CD14-positive monocyte (primary cell): ENCODE measurements around the gene ZNF326. TPM values are rescaled to one million over a fixed set of nuclear protein-coding genes. Genes with fewer than 3 reads are reported as not detected.

Source experiments
- DNase-seq, 3 donors: peaks; one replicate each; pipeline ENCODE4 v3.0.0-alpha.2; 2011 to 2022
- H2AFZ ChIP-seq: 2 replicates; pipeline ENCODE4 v1.6.0; 2012; ENCODE audit warnings: mild to moderate bottlenecking, low read depth, low read length, inconsistent platforms; ENCODE audit not compliant: insufficient read depth, poor library complexity, severe bottlenecking
- H3K27ac ChIP-seq, 2 donors: 1 replicate in 1 of 2; 2 replicates in 1 of 2; pipeline ENCODE4 v1.5.1; 2012 to 2013; ENCODE audit warnings: low read length in 2 of 2, control low read depth in 1 of 2, inconsistent platforms in 1 of 2, low read depth in 1 of 2, mild to moderate bottlenecking in 1 of 2
- H3K27me3 ChIP-seq, 2 donors: one replicate each; pipeline versions ENCODE4 v1.6.0 to v1.6.1; 2011 to 2013; ENCODE audit warnings: low read length in 2 of 2; ENCODE audit not compliant: control insufficient read depth in 2 of 2, insufficient read depth in 2 of 2
- H3K36me3 ChIP-seq, 2 donors: replicated peaks in 1 of 2; 1 replicate in 1 of 2; 2 replicates in 1 of 2; pipeline versions ENCODE4 v1.5.1 to v1.6.1; 2012 to 2013; ENCODE audit warnings: low read length in 2 of 2, control low read depth in 1 of 2, inconsistent platforms in 1 of 2, mild to moderate bottlenecking in 1 of 2; ENCODE audit not compliant: insufficient read depth in 2 of 2, control insufficient read depth in 1 of 2
- H3K4me1 ChIP-seq, 2 donors: 1 replicate in 1 of 2; 2 replicates in 1 of 2; pipeline versions ENCODE4 v1.5.1 to v1.6.1; 2012 to 2013; ENCODE audit warnings: low read length in 2 of 2, control low read depth in 1 of 2, inconsistent platforms in 1 of 2, mild to moderate bottlenecking in 1 of 2, moderate library complexity in 1 of 2; ENCODE audit not compliant: insufficient read depth in 2 of 2, control insufficient read depth in 1 of 2
- H3K4me2 ChIP-seq: replicated peaks from 2 replicates; pipeline ENCODE3; 2012; ENCODE audit warnings: low read length, moderate library complexity, mild to moderate bottlenecking; ENCODE audit not compliant: poor library complexity, severe bottlenecking; ENCODE audit errors: extremely low read depth
- H3K4me3 ChIP-seq, 3 experiments: fragments of 200-600 bp in 1 of 3; sonication (generic) in 1 of 3; replicated peaks in 1 of 3; 1 replicate in 2 of 3; 2 replicates in 1 of 3; pipeline ENCODE4 v1.5.1; 2011 to 2013; ENCODE audit warnings: low read length in 3 of 3, mild to moderate bottlenecking in 3 of 3, control low read depth in 2 of 3, low read depth in 2 of 3, inconsistent platforms in 1 of 3, moderate library complexity in 1 of 3
- H3K79me2 ChIP-seq: 2 replicates; pipeline ENCODE4 v1.6.0; 2012; ENCODE audit warnings: mild to moderate bottlenecking, control low read depth, inconsistent platforms, low read length, moderate library complexity; ENCODE audit not compliant: insufficient read depth
- H3K9ac ChIP-seq: 2 replicates; pipeline ENCODE4 v1.6.0; 2017; ENCODE audit warnings: low read length, mild to moderate bottlenecking; ENCODE audit not compliant: insufficient read depth, poor library complexity, severe bottlenecking
- H3K9me3 ChIP-seq, 2 donors: replicated peaks in 1 of 2; 1 replicate in 1 of 2; 2 replicates in 1 of 2; pipeline versions ENCODE4 v1.5.1 to v1.6.1; 2012 to 2013; ENCODE audit warnings: low read length in 2 of 2, control low read depth in 1 of 2; ENCODE audit not compliant: control insufficient read depth in 1 of 2, insufficient read depth in 1 of 2
- H4K20me1 ChIP-seq: 2 replicates; pipeline ENCODE4 v1.6.0; 2012; ENCODE audit warnings: mild to moderate bottlenecking, low read length, control low read depth, moderate library complexity; ENCODE audit not compliant: insufficient read depth
- H3K27ac Mint-ChIP-seq, 7 donors: one replicate each; pipeline ENCODE4 v1.8.0; 2020; ENCODE audit warnings: mild to moderate bottlenecking in 7 of 7, mixed read lengths in 7 of 7, moderate library complexity in 6 of 7, inconsistent platforms in 2 of 7
- H3K27me3 Mint-ChIP-seq, 3 donors: one replicate each; pipeline ENCODE4 v1.8.0; 2021 to 2022; ENCODE audit warnings: low read depth in 3 of 3, mild to moderate bottlenecking in 3 of 3, mixed read lengths in 3 of 3, moderate library complexity in 3 of 3, inconsistent platforms in 1 of 3
- H3K36me3 Mint-ChIP-seq, 2 donors: one replicate each; pipeline ENCODE4 v1.8.0; 2020; ENCODE audit warnings: mixed read lengths in 2 of 2, inconsistent platforms in 1 of 2, mild to moderate bottlenecking in 1 of 2
- H3K4me1 Mint-ChIP-seq: one replicate; pipeline ENCODE4 v1.8.0; 2020; ENCODE audit warnings: mild to moderate bottlenecking, mixed read lengths
- H3K4me3 Mint-ChIP-seq, 2 donors: one replicate each; pipeline ENCODE4 v1.8.0; 2020; ENCODE audit warnings: mild to moderate bottlenecking in 2 of 2, mixed read lengths in 2 of 2, moderate library complexity in 1 of 2
- H3K9me3 Mint-ChIP-seq, 7 donors: one replicate each; pipeline ENCODE4 v1.8.0; 2020 to 2022; ENCODE audit warnings: mixed read lengths in 7 of 7, mild to moderate bottlenecking in 6 of 7, moderate library complexity in 6 of 7, inconsistent platforms in 2 of 7
- CTCF ChIP-seq: fragments of 200-600 bp; IDR thresholded peaks from one replicate; pipeline ENCODE4 v1.8.0; 2022; ENCODE audit warnings: antibody characterized with exemption, mild to moderate bottlenecking
- WGBS: methylation state at CpG from one replicate; pipeline ENCODE4 v1.1.5; 2013; ENCODE audit warnings: missing lambda C conversion rate; ENCODE audit not compliant: insufficient coverage; 5-methylcytosine and 5-hydroxymethylcytosine counted together
- intact Hi-C, 2 donors: fragments of 100-400 bp; cut with micrococcal nuclease; formaldehyde crosslinking; loops; one replicate each; pipeline versions ENCODE4 v1.15.0 to v1.15.1; 2023
- polyA plus RNA-seq, 3 donors: library from polyadenylated mRNA; depleted of rRNA in 1 of 3; unstranded in 2 of 3; stranded (reverse) in 1 of 3; fragments of 300-500 nt in 2 of 3; fragments of >200 nt in 1 of 3; fragmentation: Illumina TruSeq in 2 of 3; gene quantifications; 1 replicate in 2 of 3; 2 replicates in 1 of 3; pipeline ENCODE4 v1.2.3, GENCODE V29; 2012 to 2021

ZNF326 gene
- polyA plus RNA-seq, 3 donors: 3.8 to 5.0 (median 4.5) TPM

- no peak overlapping the region for H3K4me3 Mint-ChIP-seq
- intact Hi-C loops: no loop called here
Observed at GRCh38 chr1:90007979-90008404, 13.1 kb downstream of the ZNF326 start.

DNA sequence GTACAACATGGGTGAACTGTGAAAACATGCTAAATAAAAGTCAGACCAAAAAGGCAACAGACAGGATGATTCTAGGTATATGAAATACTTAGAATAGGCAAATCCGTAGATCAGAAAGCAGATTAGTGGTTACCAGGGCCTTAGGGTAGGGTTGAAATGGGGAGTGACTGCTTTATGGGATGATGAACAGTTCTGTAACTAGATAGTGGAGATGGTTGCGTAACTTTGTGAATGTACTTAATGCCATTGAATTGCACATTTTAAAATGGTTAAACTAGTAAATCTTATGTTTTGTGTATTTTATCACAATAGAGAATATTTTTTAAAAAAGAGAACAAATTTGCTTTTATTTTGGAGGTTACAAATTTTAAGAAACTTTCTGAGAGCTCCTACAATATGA is 17.4 kb downstream of the ZNF326 start:
- Histone ChIP-seq H3K36me3 (peaks cover 67 to 95% of the 10 kb centered on the region in 2 donors), H3K4me2 (no peak overlapping the region), H3K4me3 (no peak overlapping the region), H3K27ac (no peak overlapping the region), H3K27me3 (no peaks in the 10 kb centered on the region), H3K79me2 (peaks cover 6% of the 10 kb centered on the region), H3K9ac (no peak overlapping the region), H2AFZ (no peak overlapping the region), H3K4me1 (no peaks in the 10 kb centered on the region), H3K9me3 (no peaks in the 10 kb centered on the region), H4K20me1 (peaks cover 3% of the 10 kb centered on the region)
- 100% methylated on average over 1 of the region's 2 CpGs for WGBS
- H3K4me1 Mint-ChIP-seq: peaks cover 8% of the 10 kb centered on the region
- intact Hi-C loops: no loop called here
- peaks cover 68 to 73% of the 10 kb centered on the region in 2 donors for H3K36me3 Mint-ChIP-seq
- no peak for TF ChIP-seq CTCF
- no peak overlapping the region for H3K27ac Mint-ChIP-seq
- no peaks in the 10 kb centered on the region for H3K9me3 Mint-ChIP-seq
- no peak overlapping the region for H3K4me3 Mint-ChIP-seq
- DNase-seq: no peak
- H3K27me3 Mint-ChIP-seq: peaks cover 0 to 2% (median 0%) of the 10 kb centered on the region in 3 donors

More at GRCh38 chr1:90007979-90008404, 13.1 kb downstream of the ZNF326 start:
- H4K20me1 ChIP-seq: peaks cover 17% of the 10 kb centered on the region
- Mint-ChIP-seq H3K27ac (no peak overlapping the region), H3K9me3 (no peaks in the 10 kb centered on the region), H3K36me3 (peaks cover 50 to 63% of the 10 kb centered on the region in 2 donors), H3K27me3 (peaks cover 0 to 2% (median 0%) of the 10 kb centered on the region in 3 donors), H3K4me1 (peaks cover 9% of the 10 kb centered on the region)
- peaks cover 50 to 85% of the 10 kb centered on the region in 2 donors for H3K36me3 ChIP-seq
- H3K27me3 ChIP-seq: no peaks in the 10 kb centered on the region
- H3K4me1 ChIP-seq: no peaks in the 10 kb centered on the region
- no peak for TF ChIP-seq CTCF
- no peak overlapping the region for H2AFZ ChIP-seq
- no peak overlapping the region for H3K27ac ChIP-seq
- WGBS: no CpG with 5 or more reads among the region's 2 CpGs
- no peak overlapping the region for H3K4me3 ChIP-seq
- no peaks in the 10 kb centered on the region for H3K9me3 ChIP-seq
- H3K9ac ChIP-seq: no peak overlapping the region
- DNase-seq: no peak
- H3K79me2 ChIP-seq: peaks cover 33% of the 10 kb centered on the region
- H3K4me2 ChIP-seq: no peak overlapping the region
